ENCODE results near the gene PTPRN. TPM values are rescaled to one million over a fixed set of nuclear protein-coding genes. Genes with fewer than 3 reads are reported as not detected.

The PTPRN gene
- polyA plus RNA-seq, 1 donor (not counting 4 experiments of a cell fraction or from before 2014, with no cell fraction given): not detected

DNA sequence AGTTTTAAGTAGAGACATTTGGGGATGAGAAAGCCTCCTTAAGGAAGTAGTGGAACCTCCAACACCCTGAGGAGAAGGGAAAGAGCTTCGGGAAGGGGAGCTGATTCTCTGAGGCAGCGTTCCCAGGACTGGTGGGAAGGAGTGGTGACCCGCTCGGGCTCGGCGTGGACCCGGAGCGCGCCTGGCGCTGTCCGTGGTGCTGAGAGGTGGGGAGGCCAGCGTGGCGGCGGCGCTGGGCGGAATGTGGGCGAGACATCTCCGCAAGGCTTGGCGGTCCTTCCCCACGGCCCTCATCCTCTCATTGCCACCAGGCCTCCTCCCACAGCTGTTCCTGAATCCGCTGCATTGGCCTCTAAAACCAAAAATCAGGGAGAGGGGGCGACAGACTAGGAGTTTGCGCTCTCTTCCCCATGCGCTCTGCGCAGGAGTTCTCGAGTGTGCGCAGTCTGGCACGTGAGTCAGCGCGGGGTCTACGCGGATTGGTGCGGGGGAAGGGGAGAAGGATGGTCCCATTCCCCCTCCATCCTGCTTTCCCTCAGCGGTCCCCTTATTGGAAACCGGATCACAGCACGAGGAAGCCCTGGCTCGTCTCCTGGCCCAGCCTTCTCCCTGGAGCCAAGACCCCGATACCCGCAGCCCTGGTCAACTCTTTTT lies 22.5 kb upstream of the PTPRN start:
- Histone ChIP-seq H3K9ac (ENCODE audit: control insufficient read depth, extremely low read depth, insufficient read depth, low read length) (no peak overlapping the region), H3K9me1 (ENCODE audit: control insufficient read depth, extremely low read depth, insufficient read depth, low read length) (no peaks in the 10 kb centered on the region), H3K4me2 (ENCODE audit: control insufficient read depth, extremely low read depth, insufficient read depth, low read depth, low read length) (no peak overlapping the region), H2AFZ (ENCODE audit: control insufficient read depth, low read length) (no peak overlapping the region), H3K36me3 (ENCODE audit: control insufficient read depth in 2 of 2, extremely low read depth in 1 of 2, insufficient read depth in 2 of 2, low read length in 2 of 2) (no peaks in the 10 kb centered on the region), H4K20me1 (ENCODE audit: control insufficient read depth, extremely low read depth, insufficient read depth, low read length) (no peaks in the 10 kb centered on the region), H3K79me2 (ENCODE audit: control insufficient read depth, insufficient read depth, low read length) (no peaks in the 10 kb centered on the region), H3K4me3 (ENCODE audit: control insufficient read depth in 2 of 3, extremely low read depth in 1 of 3, insufficient read depth in 2 of 3, low read depth in 1 of 3, low read length in 3 of 3) (no peak overlapping the region), H3K27ac (ENCODE audit: control insufficient read depth, insufficient read depth, low read length) (no peak overlapping the region), H3K4me1 (ENCODE audit: control insufficient read depth, extremely low read depth, insufficient read depth, low read length) (no peaks in the 10 kb centered on the region), H3K27me3 (ENCODE audit: control insufficient read depth, extremely low read depth, insufficient read depth, low read length) (peaks cover 36% of the 10 kb centered on the region), H3K9me3 (ENCODE audit: control insufficient read depth, low read depth, low read length) (no peaks in the 10 kb centered on the region)
- no peak for DNase-seq (ENCODE audit: low read depth, low spot score)
- no peak for FAIRE-seq
- TF ChIP-seq, protein P1, sequence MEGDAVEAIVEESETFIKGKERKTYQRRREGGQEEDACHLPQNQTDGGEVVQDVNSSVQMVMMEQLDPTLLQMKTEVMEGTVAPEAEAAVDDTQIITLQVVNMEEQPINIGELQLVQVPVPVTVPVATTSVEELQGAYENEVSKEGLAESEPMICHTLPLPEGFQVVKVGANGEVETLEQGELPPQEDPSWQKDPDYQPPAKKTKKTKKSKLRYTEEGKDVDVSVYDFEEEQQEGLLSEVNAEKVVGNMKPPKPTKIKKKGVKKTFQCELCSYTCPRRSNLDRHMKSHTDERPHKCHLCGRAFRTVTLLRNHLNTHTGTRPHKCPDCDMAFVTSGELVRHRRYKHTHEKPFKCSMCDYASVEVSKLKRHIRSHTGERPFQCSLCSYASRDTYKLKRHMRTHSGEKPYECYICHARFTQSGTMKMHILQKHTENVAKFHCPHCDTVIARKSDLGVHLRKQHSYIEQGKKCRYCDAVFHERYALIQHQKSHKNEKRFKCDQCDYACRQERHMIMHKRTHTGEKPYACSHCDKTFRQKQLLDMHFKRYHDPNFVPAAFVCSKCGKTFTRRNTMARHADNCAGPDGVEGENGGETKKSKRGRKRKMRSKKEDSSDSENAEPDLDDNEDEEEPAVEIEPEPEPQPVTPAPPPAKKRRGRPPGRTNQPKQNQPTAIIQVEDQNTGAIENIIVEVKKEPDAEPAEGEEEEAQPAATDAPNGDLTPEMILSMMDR (optimal IDR thresholded peaks at IDR 0.05 in 1 of 3, IDR thresholded peaks at IDR 0.05 in 1 of 3, conservative IDR thresholded peaks at IDR 0.05 in 1 of 3; ENCODE audit: extremely low read depth in 1 of 3, insufficient read depth in 2 of 3, low read length in 3 of 3): no peak
- peak; percentile 47 for TF ChIP-seq EZH2 (IDR thresholded peaks at IDR 0.05; ENCODE audit: low read length)
- dilution Hi-C loops (cut with MboI; ENCODE audit: extremely low pct_ligation_motif_present, low sequenced_read_pairs): no loop called here

DNA sequence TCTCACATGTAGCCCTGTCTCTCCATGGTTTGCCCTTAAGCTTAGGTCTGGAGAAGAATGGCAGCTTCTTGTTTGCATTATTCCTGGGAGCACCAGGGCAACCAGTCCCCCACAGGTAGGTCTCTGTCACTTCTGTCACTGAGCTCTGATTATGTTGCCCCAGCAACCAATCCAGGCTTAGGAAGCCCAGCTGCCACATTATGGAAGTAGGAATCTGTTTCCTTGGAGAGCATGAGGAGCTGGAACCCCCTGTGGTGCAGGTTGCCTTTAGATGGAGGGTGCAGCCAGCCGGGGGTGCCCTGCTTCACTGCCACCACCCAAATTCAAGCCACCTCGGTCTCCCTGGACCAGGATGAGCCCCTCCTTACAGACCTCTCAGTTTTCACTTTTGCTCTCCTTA lies 18.5 kb upstream of the PTPRN start:
- H3K9me3 ChIP-seq (ENCODE audit: control insufficient read depth, low read depth, low read length): no peaks in the 10 kb centered on the region
- H4K20me1 ChIP-seq (ENCODE audit: control insufficient read depth, extremely low read depth, insufficient read depth, low read length): no peaks in the 10 kb centered on the region
- H3K4me3 ChIP-seq (ENCODE audit: control insufficient read depth in 2 of 3, extremely low read depth in 1 of 3, insufficient read depth in 2 of 3, low read depth in 1 of 3, low read length in 3 of 3): no peak overlapping the region
- no peaks in the 10 kb centered on the region for H3K79me2 ChIP-seq (ENCODE audit: control insufficient read depth, insufficient read depth, low read length)
- no peaks in the 10 kb centered on the region for H3K36me3 ChIP-seq (ENCODE audit: control insufficient read depth in 2 of 2, extremely low read depth in 1 of 2, insufficient read depth in 2 of 2, low read length in 2 of 2)
- DNase-seq (ENCODE audit: low read depth, low spot score) (no peak), FAIRE-seq (no peak)
- dilution Hi-C loops (cut with MboI; ENCODE audit: extremely low pct_ligation_motif_present, low sequenced_read_pairs): no loop called here
- no peak overlapping the region for H3K9ac ChIP-seq (ENCODE audit: control insufficient read depth, extremely low read depth, insufficient read depth, low read length)
- H3K27ac ChIP-seq (ENCODE audit: control insufficient read depth, insufficient read depth, low read length): no peak overlapping the region
- TF ChIP-seq, protein P1 (optimal IDR thresholded peaks at IDR 0.05 in 1 of 3, IDR thresholded peaks at IDR 0.05 in 1 of 3, conservative IDR thresholded peaks at IDR 0.05 in 1 of 3; ENCODE audit: extremely low read depth in 1 of 3, insufficient read depth in 2 of 3, low read length in 3 of 3): no peak
- no peak for TF ChIP-seq EZH2 (IDR thresholded peaks at IDR 0.05; ENCODE audit: low read length)
- H3K9me1 ChIP-seq (ENCODE audit: control insufficient read depth, extremely low read depth, insufficient read depth, low read length): no peaks in the 10 kb centered on the region
- no peak overlapping the region for H3K4me2 ChIP-seq (ENCODE audit: control insufficient read depth, extremely low read depth, insufficient read depth, low read depth, low read length)
- H3K27me3 ChIP-seq (ENCODE audit: control insufficient read depth, extremely low read depth, insufficient read depth, low read length): peaks cover 31% of the 10 kb centered on the region
- no peak overlapping the region for H2AFZ ChIP-seq (ENCODE audit: control insufficient read depth, low read length)
- H3K4me1 ChIP-seq (ENCODE audit: control insufficient read depth, extremely low read depth, insufficient read depth, low read length): no peaks in the 10 kb centered on the region

Data from keratinocyte (primary cell).